Right ventricle myocardium superior (tissue), 1 donor: ENCODE results near the gene ANGPTL2. TPM values are rescaled to one million over a fixed set of nuclear protein-coding genes. Genes with fewer than 3 reads are reported as not detected.
"Not testable (repeated sequence)": the region's sequence is repeated elsewhere in the genome, so short reads cannot be mapped to it uniquely, and the experiment has no call there.

Source experiments
- ATAC-seq: fragments of 200-7000 bp; cut with Tn5 transposase; one replicate; pipeline ENCODE4 v1.9.1; 2020; ENCODE audit warnings: mild to moderate bottlenecking; ENCODE audit not compliant: poor library complexity
- DNase-seq: peaks from one replicate; pipeline ENCODE4 v3.0.0-alpha.2; 2020
- intact Hi-C: fragments of 100-400 bp; cut with DNase I; formaldehyde crosslinking; loops from one replicate; pipeline ENCODE4 v1.11.2; 2022
- long read RNA-seq: library from polyadenylated mRNA; unstranded; transcript quantifications from one replicate; pipeline ENCODE4 v2.0.0, GENCODE V29; 2021
- total RNA-seq: library from RNA; stranded (reverse); fragmentation: NEBNext Ultra II Directional; extraction: Animal tissue kit (Norgen Biotek cat#: 25700); gene quantifications from one replicate; pipeline ENCODE4 v1.2.1, GENCODE V29; 2021
- donor health status: DM: no; HTN: yes; CAD: no; lungs with severe emphysema.

The ANGPTL2 gene, protein sequence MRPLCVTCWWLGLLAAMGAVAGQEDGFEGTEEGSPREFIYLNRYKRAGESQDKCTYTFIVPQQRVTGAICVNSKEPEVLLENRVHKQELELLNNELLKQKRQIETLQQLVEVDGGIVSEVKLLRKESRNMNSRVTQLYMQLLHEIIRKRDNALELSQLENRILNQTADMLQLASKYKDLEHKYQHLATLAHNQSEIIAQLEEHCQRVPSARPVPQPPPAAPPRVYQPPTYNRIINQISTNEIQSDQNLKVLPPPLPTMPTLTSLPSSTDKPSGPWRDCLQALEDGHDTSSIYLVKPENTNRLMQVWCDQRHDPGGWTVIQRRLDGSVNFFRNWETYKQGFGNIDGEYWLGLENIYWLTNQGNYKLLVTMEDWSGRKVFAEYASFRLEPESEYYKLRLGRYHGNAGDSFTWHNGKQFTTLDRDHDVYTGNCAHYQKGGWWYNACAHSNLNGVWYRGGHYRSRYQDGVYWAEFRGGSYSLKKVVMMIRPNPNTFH
- total RNA-seq = 32.6 TPM
- long read RNA-seq, transcript ANGPTL2-202 (5 exons, 3,707 nt) = major isoform, 38 of 50 reads
- long read RNA-seq, partial matches to known transcripts = 10 of 50 reads
- long read RNA-seq, other reads (novel, unspliced or antisense) = 2 of 50 reads

DNA sequence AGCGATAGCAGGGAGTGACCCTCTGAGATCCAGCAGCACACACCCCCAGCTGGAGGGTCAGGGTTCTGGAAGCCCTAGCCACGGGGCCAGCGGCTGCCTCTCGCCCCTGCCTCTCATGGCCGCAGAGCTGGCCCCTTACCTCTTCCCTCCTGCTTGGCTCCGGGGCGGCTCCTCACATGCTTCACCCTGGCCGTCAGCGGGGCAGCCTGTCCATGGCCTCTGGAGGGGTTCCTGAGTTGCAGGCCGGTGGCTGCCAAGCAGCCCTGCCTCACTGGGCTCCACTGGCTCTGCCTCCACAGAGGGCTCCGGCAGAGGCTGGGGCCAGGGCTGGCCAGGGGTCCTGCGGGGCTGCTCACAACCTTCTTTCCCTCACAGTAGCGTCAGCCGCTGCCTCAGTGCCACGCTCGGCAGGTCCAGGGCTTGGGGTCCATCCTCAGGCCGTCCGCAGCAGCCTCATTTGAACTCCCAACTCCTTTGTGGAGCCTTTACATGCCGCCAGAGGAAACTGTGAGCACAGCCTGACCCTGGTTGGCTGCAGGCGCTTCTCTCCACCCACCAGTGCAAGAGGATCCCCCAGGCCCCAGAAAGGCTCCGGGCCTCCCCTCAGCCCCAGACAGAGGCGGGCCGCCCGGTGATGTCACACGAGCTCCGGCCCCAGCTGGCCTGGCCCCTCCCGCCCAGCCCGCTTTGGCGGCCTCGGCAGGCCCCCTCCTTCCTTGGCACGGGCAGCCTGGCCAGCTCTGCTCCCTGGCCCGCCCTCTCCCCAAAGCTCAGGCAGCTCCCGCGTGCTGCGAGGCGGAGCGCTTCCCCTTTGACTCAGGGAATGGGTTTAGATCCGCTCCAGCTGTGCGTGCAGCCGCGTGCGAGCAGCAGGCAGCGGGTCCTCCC is at the start of gene ANGPTL2:
Gene ANGPTL2 (minus strand): TSS at position 460 of the 888 bp plus-strand sequence. CDS start 13,904 bp downstream, outside the sequence.
- DNase-seq (peak; percentile 95), ATAC-seq (peak; percentile 93)
- intact Hi-C loops = no loop called here

- intact Hi-C loops, DNase-seq, ATAC-seq: not testable (repeated sequence)
These were observed 48.9 kb upstream of the ANGPTL2 start for GRCh38 chr9:127171348-127171747.

- DNase-seq (no peak), ATAC-seq (no peak)
- intact Hi-C loops = no loop called here
These were observed 48.2 kb upstream of the ANGPTL2 start for GRCh38 chr9:127170652-127171051.

GRCh38 chr9:127170103-127170502 is 47.7 kb upstream of the ANGPTL2 start:
- intact Hi-C loops = no loop called here
- no peak for ATAC-seq
- DNase-seq = no peak

DNA sequence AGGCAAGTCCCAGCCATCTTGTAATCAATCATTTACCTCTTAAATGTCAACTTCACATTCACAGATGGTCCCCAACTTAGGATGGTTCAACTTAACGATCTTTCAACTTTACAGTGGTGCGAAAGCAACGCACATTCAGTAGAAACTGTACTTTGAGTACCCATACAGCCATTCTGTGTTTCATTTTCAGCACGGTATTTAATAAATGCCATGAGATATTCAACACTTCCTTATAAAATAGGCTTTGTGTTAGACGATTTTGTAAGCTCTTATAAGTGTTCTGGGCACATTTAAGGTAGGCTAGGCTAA is 47.1 kb upstream of the ANGPTL2 start:
- ATAC-seq = no peak
- intact Hi-C loops = no loop called here

GRCh38 chr9:127168756-127169574 is 46.5 kb upstream of the ANGPTL2 start:
- ATAC-seq (no peak), DNase-seq (no peak)
- intact Hi-C loops = no loop called here

More for the DNA sequence above, 47.1 kb upstream of the ANGPTL2 start:
- DNase-seq = no peak

DNA sequence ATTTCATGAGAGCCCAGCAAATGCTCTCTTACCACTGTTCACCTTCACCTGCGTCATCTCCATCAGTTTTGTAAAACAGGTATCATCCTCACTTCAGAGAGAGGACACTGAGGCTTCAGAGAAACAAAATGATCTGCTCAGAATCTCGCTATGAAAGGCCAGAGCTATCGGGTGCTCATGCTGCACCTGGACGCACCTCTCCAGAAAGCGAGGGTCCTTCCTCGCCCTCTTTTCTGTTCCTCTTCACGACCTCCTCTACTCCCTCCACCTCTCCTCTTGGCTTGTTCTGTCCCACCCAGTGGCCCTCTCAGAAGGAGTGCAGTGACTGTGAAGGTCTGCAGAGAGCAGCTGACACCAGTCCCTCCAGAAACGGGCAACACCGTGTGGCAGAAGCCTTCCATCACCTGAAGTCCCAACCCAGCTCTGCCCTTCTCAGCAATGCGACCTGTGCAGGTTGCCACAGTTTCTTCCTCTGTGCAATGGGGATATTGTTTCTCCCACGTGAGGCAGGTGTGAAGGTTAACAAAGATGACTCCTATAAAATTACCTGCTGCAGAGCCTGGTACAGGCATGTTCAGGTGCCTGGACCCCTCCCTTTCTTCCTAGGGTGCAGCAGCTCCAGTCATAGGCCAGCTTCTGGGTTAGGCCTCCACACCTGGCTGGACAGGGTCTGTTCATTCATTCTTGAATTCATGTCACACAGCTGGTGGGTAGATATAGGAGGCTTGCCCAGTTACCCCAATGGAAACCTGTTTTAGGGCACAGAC is 45.3 kb upstream of the ANGPTL2 start:
- ATAC-seq = no peak
- intact Hi-C loops = no loop called here
- no peak for DNase-seq

- intact Hi-C loops = no loop called here
These were observed 44.5 kb upstream of the ANGPTL2 start for GRCh38 chr9:127166651-127167524.

GRCh38 chr9:127166111-127166510 is 43.7 kb upstream of the ANGPTL2 start:
- ATAC-seq (no peak), DNase-seq (no peak)
- intact Hi-C loops = no loop called here

More at GRCh38 chr9:127166651-127167524, 44.5 kb upstream of the ANGPTL2 start:
- ATAC-seq (no peak), DNase-seq (no peak)

DNA sequence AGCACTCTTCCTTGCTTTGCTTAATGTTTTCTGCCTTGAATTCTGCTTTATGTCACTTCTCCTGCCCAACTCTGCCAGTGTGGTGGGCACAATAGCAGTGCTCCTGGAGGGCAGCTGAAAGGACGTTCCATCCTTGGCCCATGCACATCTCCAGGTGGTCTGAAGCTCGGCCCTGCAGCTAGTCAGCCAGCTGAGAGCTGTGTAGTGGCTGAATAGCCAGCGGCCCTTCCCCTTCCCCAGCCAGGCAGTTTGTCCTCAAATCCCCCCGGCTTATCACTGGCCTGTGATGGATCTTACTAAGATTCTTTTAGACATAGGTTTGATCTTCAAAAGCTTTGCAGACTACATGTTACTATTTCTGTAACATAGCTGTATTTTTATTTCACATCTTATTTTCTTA is 42.7 kb upstream of the ANGPTL2 start:
- DNase-seq (no peak), ATAC-seq (no peak)
- intact Hi-C loops = no loop called here

DNA sequence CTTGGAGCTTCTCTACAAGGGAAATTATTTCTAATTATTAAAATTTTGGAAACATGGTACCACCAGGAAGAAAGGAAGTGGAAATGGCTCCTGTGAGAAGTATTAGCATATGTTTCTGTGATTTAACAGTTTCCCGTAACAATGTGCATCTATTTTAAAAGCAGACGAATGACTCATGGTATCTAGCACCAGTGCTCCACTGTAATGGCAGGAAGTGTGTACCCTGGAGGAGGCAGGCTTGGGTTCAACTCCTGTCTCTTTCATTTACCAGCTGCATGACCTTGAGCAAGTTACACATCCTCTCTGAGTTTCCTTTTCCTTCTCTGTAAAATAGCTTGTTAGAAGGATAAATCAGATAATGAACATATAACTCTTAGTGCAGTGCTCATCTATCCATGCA is 41.0 kb upstream of the ANGPTL2 start:
- DNase-seq = no peak
- intact Hi-C loops = no loop called here
- ATAC-seq = peak; percentile 44

DNA sequence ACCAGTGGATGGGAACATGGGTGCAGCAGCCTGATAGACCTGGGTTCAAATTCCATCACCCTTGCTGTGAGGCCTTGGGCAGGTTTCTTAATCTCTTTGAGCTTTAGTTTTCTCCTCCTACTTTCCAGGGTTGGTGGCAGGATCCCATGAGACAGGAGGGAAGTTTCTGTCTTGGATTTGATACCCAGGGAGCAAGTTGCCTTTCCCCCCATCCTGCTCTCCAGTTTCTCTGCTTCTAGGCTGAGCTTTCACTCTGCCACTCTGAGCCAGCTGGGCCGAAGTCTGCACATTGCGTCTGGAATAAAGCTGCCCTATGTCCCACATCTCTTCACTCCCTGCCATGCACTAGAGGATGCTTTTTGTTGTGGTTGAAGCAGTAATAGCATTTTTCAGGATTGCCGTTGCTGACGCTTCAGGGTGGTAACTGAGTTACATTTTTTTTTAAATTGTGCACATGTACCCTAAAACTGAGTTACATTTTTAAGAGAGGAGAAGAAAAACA is 40.5 kb upstream of the ANGPTL2 start:
- DNase-seq (no peak), ATAC-seq (no peak)
- intact Hi-C loops = no loop called here

GRCh38 chr9:127162046-127162863 is 39.8 kb upstream of the ANGPTL2 start:
- DNase-seq = no peak
- ATAC-seq = no peak
- intact Hi-C loops = no loop called here

DNA sequence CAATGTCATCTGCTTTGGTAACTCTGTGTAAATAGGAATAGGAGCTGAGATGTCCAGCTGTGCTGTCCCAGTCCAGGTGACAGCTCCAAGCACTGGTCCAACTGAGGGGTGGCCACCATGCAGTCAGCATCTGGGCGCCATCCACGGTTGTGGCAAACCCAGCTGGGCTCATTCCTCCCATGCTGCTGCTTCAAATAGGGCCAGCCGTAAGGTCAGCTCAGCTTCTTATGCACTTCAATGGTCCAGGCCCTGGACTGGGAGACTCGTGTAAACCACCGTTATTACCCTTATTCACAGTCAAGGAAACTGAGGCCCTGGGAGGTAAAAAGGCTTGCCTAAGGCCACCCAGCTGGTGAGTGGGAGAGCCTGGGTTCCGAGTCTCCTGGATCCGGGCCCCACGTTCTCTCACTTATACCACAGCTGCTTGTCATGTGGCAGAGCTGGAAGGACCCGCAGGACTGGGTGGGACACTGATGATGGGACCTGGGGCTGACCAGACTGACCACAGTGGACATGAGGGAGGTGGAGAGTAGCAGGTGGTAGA is 38.7 kb upstream of the ANGPTL2 start:
- intact Hi-C loops = no loop called here
- ATAC-seq (no peak), DNase-seq (no peak)

DNA sequence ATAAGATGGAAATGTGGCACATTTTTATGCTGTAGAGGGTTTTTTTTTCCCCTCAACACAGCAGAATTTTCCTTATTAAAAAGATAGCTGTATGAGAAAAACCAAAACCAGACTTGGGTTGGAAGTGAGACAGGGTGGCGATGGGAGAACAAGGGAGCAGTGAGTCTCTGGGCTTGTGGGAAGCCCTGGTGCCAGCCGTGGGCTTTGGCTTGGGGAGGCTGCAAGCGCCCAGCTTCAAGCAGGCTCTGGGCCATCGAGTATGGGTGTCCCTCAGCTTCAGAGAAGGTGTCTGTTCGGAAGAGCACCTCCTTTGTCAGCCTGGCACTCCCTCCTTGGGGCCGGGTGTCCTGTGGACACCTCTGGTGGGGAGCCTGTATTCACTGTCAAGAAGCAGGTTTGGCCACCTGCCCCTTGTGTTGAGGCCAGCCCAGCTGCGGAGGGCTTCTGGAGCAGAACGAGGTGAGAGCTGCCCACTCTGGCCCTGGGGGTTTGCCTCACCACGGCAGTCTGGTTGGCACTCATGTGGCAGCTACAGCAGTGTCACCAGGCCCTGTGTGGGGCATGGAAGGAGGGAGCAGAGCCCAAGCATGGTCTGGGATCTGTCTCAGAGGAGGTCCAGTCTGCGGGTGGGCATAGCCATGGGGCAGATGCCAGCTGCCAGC is 37.6 kb upstream of the ANGPTL2 start:
- ATAC-seq (no peak), DNase-seq (no peak)
- intact Hi-C loops = no loop called here
